Neural progenitor cell (in vitro differentiated cells): ENCODE measurements around the gene LRRC8A.

Experiments used
- CTCF ChIP-seq: fragments of 200-600 bp; sonication (generic); IDR thresholded peaks from 2 replicates; pipeline ENCODE4 v1.5.1; 2017; ENCODE audit warnings: antibody characterized with exemption, mild to moderate bottlenecking
- EZH2 ChIP-seq: fragments of 200-600 bp; sonication (generic); IDR thresholded peaks from 2 replicates; pipeline ENCODE4 v1.6.1; 2017; ENCODE audit warnings: antibody characterized with exemption, mild to moderate bottlenecking, moderate library complexity
- EZH2phosphoT487 ChIP-seq: fragments of 200-600 bp; sonication (generic); IDR thresholded peaks from 2 replicates; pipeline ENCODE4 v1.6.1; 2017; ENCODE audit warnings: antibody characterized with exemption

- TF ChIP-seq CTCF (no peak), EZH2 (no peak), EZH2phosphoT487 (no peak)
These were observed 21.0 kb upstream of the LRRC8A start for GRCh38 chr9:128860937-128861336.
